ENCODE results near the gene ARHGEF28.

ARHGEF28 gene

DNA sequence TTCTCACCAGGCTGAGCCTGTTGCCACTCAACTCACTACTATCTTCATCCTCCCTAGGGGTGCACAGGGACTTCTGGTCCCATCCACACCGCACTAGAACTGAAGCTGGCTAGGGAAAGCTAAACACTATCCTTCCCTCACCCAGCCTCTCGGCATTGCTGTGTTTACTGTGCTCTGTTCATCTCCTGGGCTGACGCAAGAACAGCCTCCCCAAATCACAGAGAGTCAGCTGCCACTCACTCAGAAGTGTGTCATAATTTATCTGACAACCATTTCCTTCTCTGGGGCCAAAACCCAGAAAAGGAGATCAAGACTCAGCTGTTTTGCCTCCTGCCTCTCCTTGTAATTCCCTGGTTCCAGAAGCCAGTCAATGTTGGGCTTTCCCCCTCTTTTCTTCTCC, 92.8 kb downstream of the ARHGEF28 start:
- no peak for TF ChIP-seq FOXP2 (optimal IDR thresholded peaks at IDR 0.05; ENCODE audit: borderline replicate concordance, extremely low read depth, extremely low read length, insufficient read depth)

GRCh38 chr5:73719632-73720031, 93.6 kb downstream of the ARHGEF28 start:
- no peak for TF ChIP-seq POLR2AphosphoS5 (IDR thresholded peaks at IDR 0.05; ENCODE audit: low read depth, low read length)
- no peak for TF ChIP-seq FOXP2 (optimal IDR thresholded peaks at IDR 0.05; ENCODE audit: borderline replicate concordance, extremely low read depth, extremely low read length, insufficient read depth)
- no peak for TF ChIP-seq TAF1 (IDR thresholded peaks at IDR 0.05; ENCODE audit: borderline replicate concordance, insufficient read depth, low read length)
- no peak for TF ChIP-seq SIN3A (IDR thresholded peaks at IDR 0.05; ENCODE audit: borderline replicate concordance, insufficient read depth, low read length)

DNA sequence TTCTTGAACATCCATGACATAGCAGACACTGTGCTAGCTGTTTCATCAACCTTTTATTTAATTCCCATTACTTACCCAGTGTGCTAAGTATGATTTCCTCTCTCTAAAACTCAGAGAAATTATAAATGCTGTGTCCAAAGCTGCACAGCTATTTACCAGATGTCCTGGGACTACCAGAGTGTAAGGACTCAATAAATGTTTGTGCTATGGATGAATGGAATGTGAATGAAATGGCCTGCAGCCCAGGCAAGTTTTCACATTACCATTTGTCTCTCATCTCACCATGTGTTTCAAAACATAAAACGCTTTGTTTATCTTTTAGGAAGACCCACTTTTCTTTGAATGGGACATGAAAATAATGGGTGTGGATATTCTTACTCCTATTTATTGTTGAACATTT, 96.2 kb downstream of the ARHGEF28 start:
- no peak for TF ChIP-seq TAF1 (IDR thresholded peaks at IDR 0.05; ENCODE audit: borderline replicate concordance, insufficient read depth, low read length)
- no peak for TF ChIP-seq FOXP2 (optimal IDR thresholded peaks at IDR 0.05; ENCODE audit: borderline replicate concordance, extremely low read depth, extremely low read length, insufficient read depth)

DNA sequence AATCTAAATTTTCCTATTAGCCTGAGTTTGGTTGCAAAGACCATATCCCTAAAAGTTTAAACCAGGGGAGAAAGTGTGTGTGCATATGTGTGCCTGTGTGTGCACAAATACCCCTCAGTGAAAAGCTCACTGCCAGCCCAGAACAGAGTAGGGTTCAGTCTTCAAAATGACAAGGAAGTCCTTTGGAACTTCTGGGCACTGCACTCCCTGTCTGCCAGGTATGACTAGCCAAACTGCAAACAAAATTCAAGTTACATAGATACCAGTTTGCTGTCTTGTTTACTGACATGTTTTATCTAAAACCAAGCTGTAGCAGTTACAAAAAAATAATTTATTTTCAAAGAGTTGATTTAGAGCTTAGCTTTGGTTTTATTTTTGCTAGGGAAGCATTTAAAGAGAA, 100.1 kb downstream of the ARHGEF28 start:
- TF ChIP-seq, protein P1, sequence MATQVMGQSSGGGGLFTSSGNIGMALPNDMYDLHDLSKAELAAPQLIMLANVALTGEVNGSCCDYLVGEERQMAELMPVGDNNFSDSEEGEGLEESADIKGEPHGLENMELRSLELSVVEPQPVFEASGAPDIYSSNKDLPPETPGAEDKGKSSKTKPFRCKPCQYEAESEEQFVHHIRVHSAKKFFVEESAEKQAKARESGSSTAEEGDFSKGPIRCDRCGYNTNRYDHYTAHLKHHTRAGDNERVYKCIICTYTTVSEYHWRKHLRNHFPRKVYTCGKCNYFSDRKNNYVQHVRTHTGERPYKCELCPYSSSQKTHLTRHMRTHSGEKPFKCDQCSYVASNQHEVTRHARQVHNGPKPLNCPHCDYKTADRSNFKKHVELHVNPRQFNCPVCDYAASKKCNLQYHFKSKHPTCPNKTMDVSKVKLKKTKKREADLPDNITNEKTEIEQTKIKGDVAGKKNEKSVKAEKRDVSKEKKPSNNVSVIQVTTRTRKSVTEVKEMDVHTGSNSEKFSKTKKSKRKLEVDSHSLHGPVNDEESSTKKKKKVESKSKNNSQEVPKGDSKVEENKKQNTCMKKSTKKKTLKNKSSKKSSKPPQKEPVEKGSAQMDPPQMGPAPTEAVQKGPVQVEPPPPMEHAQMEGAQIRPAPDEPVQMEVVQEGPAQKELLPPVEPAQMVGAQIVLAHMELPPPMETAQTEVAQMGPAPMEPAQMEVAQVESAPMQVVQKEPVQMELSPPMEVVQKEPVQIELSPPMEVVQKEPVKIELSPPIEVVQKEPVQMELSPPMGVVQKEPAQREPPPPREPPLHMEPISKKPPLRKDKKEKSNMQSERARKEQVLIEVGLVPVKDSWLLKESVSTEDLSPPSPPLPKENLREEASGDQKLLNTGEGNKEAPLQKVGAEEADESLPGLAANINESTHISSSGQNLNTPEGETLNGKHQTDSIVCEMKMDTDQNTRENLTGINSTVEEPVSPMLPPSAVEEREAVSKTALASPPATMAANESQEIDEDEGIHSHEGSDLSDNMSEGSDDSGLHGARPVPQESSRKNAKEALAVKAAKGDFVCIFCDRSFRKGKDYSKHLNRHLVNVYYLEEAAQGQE (IDR thresholded peaks at IDR 0.05; ENCODE audit: insufficient read depth in 1 of 2, low read depth in 2 of 2, low read length in 2 of 2): no peak
- TF ChIP-seq SIN3A (IDR thresholded peaks at IDR 0.05; ENCODE audit: borderline replicate concordance, insufficient read depth, low read length) (no peak), FOXP2 (optimal IDR thresholded peaks at IDR 0.05; ENCODE audit: borderline replicate concordance, extremely low read depth, extremely low read length, insufficient read depth) (no peak), TAF1 (IDR thresholded peaks at IDR 0.05; ENCODE audit: borderline replicate concordance, insufficient read depth, low read length) (no peak)

GRCh38 chr5:73726606-73727231, 100.7 kb downstream of the ARHGEF28 start:
- TF ChIP-seq FOXP2 (optimal IDR thresholded peaks at IDR 0.05; ENCODE audit: borderline replicate concordance, extremely low read depth, extremely low read length, insufficient read depth) (no peak), SIN3A (IDR thresholded peaks at IDR 0.05; ENCODE audit: borderline replicate concordance, insufficient read depth, low read length) (no peak), POLR2AphosphoS5 (IDR thresholded peaks at IDR 0.05; ENCODE audit: low read depth, low read length) (no peak), TAF1 (IDR thresholded peaks at IDR 0.05; ENCODE audit: borderline replicate concordance, insufficient read depth, low read length) (no peak)
- TF ChIP-seq, protein P1 (IDR thresholded peaks at IDR 0.05; ENCODE audit: insufficient read depth in 1 of 2, low read depth in 2 of 2, low read length in 2 of 2): no peak

DNA sequence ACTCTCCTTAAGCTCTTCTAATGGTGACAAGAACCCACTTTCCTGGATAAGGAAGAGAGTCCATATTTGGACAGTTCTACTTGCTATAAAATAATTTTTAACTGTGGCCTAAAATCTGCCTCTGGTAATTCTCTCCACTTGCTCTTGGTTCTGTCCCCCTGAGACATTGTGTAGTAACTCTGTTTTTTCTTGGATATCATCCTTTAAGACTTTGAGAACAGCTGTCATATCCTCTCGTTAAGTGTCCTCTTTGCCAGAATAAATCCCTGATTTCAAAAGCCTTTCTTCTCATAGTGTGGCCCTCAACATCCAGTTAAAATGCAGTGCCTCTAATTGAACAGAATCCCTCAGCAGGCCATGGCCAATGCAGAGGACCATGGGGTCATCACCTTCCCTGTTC, 101.5 kb downstream of the ARHGEF28 start:
- TF ChIP-seq TAF1 (IDR thresholded peaks at IDR 0.05; ENCODE audit: borderline replicate concordance, insufficient read depth, low read length) (no peak), POLR2AphosphoS5 (IDR thresholded peaks at IDR 0.05; ENCODE audit: low read depth, low read length) (no peak), SIN3A (IDR thresholded peaks at IDR 0.05; ENCODE audit: borderline replicate concordance, insufficient read depth, low read length) (no peak), FOXP2 (optimal IDR thresholded peaks at IDR 0.05; ENCODE audit: borderline replicate concordance, extremely low read depth, extremely low read length, insufficient read depth) (no peak)
- TF ChIP-seq, protein P1 (IDR thresholded peaks at IDR 0.05; ENCODE audit: insufficient read depth in 1 of 2, low read depth in 2 of 2, low read length in 2 of 2): no peak
